ENCODE data around the gene SERPINB1. TPM values are rescaled to one million over a fixed set of nuclear protein-coding genes. Genes with fewer than 3 reads are reported as not detected.
A peak's percentile ranks its signal among the peaks of the same experiment; 100 is the strongest.

SERPINB1 gene
- total RNA-seq, 4 donors from 2014 or later: 284 to 1,204 (median 702) TPM

DNA sequence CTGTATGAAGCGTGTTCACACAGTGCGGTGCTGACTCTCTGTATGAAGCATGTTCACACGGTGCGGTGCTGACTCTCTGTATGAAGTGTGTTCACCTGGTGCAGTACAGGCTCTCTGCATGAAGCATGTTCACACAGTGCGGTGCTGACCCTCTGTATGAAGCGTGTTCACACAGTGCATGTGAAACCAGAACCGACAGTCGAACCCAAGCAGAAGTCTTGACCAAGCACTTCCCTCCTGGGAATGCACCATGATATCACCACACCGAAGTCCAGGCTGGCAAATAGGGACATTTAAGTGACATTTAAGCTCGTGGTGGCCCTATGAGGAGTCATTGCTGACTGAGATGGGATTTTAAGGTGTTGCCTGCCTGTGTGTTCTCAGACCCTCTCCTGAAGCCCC, 11.3 kb upstream of the SERPINB1 start:
- Histone ChIP-seq H3K4me3 (no peak overlapping the region), H3K27ac (peak overlapping the region in 1 of 4 donors; percentile 49), H3K36me3 (no peaks in the 10 kb centered on the region), H3K4me1 (peaks cover 5 to 60% (median 19%) of the 10 kb centered on the region in 3 donors), H3K27me3 (no peaks in the 10 kb centered on the region), H3K9me3 (no peaks in the 10 kb centered on the region)
- WGBS, 2 donors: 46 to 76% methylated on average over 3 to 10 of the region's 10 CpGs
- DNase-seq: no peak
- TF ChIP-seq, protein P1, sequence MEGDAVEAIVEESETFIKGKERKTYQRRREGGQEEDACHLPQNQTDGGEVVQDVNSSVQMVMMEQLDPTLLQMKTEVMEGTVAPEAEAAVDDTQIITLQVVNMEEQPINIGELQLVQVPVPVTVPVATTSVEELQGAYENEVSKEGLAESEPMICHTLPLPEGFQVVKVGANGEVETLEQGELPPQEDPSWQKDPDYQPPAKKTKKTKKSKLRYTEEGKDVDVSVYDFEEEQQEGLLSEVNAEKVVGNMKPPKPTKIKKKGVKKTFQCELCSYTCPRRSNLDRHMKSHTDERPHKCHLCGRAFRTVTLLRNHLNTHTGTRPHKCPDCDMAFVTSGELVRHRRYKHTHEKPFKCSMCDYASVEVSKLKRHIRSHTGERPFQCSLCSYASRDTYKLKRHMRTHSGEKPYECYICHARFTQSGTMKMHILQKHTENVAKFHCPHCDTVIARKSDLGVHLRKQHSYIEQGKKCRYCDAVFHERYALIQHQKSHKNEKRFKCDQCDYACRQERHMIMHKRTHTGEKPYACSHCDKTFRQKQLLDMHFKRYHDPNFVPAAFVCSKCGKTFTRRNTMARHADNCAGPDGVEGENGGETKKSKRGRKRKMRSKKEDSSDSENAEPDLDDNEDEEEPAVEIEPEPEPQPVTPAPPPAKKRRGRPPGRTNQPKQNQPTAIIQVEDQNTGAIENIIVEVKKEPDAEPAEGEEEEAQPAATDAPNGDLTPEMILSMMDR (IDR thresholded peaks at IDR 0.05): no peak
- intact Hi-C loops (cut with DNase I): loop anchor here (5.0 kb wide), 2 partner anchors 64 to 79 kb away; no protein-coding TSS in a partner anchor

- Histone ChIP-seq H3K27me3 (no peaks in the 10 kb centered on the region), H3K4me3 (no peak overlapping the region), H3K4me1 (peaks cover under 1 to 56% (median 15%) of the 10 kb centered on the region in 3 donors), H3K36me3 (no peaks in the 10 kb centered on the region), H3K9me3 (no peaks in the 10 kb centered on the region), H3K27ac (no peak overlapping the region)
- intact Hi-C loops (cut with DNase I): loop anchor here (5.0 kb wide), 2 partner anchors 65 to 80 kb away; no protein-coding TSS in a partner anchor
- no peak for DNase-seq
- TF ChIP-seq, protein P1 (IDR thresholded peaks at IDR 0.05): no peak
- TF ChIP-seq POLR2A (IDR thresholded peaks at IDR 0.05): no peak
- WGBS, 2 donors: 71 to 81% methylated on average over 6 of the region's 6 CpGs
Observed at GRCh38 chr6:2852514-2852855, 10.8 kb upstream of the SERPINB1 start.

- Histone ChIP-seq H3K27me3 (no peaks in the 10 kb centered on the region), H3K36me3 (no peaks in the 10 kb centered on the region), H3K4me1 (peaks cover 0 to 52% (median 10%) of the 10 kb centered on the region in 3 donors), H3K4me3 (no peak overlapping the region), H3K9me3 (no peaks in the 10 kb centered on the region), H3K27ac (no peak overlapping the region)
- intact Hi-C loops (cut with DNase I): loop anchor here (5.0 kb wide), 2 partner anchors 65 to 80 kb away; no protein-coding TSS in a partner anchor
- 90 to 94% methylated on average over 12 to 17 of the region's 17 CpGs for WGBS, 2 donors
- TF ChIP-seq, protein P1 (IDR thresholded peaks at IDR 0.05): no peak
- TF ChIP-seq POLR2A (IDR thresholded peaks at IDR 0.05): no peak
- no peak for DNase-seq
Observed at GRCh38 chr6:2851727-2852513, 10.3 kb upstream of the SERPINB1 start.

DNA sequence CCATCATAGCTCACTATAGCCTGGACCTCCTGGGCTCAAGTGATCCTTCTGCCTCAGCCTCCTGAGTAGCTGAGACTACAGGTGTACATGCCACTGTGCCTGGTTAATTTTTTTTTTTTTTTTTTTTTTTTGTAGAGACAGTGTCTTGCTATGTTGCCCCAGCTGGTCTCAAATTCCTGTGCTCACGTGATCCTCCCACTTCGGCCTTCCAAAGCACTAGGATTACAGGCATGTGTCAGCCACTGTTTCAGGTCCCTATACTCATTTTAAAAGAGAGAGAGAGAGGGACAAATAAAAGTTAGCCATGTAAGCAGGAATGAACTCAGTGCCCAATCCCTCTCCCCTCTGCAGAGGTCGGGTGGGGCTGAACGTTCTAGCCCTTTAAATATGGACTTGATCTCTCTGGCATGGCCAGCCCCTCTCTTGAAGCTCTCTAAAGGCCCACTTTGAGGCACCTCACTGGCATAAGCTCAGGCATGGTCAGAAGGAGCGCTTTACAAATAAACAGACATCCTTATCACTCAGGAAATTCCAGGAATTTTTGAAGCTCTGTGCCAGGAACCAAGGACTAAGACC, 9.0 kb upstream of the SERPINB1 start:
- H3K9me3 ChIP-seq: no peaks in the 10 kb centered on the region
- H3K4me1 ChIP-seq: peaks cover 0 to 62% (median 15%) of the 10 kb centered on the region in 3 donors
- TF ChIP-seq POLR2A (IDR thresholded peaks at IDR 0.05): no peak
- TF ChIP-seq, protein P1 (IDR thresholded peaks at IDR 0.05): no peak
- no peak overlapping the region for H3K4me3 ChIP-seq
- H3K27me3 ChIP-seq: no peaks in the 10 kb centered on the region
- intact Hi-C loops (cut with DNase I): loop anchor here (5.0 kb wide), 2 partner anchors 67 to 82 kb away; no protein-coding TSS in a partner anchor
- no peak for DNase-seq
- no peaks in the 10 kb centered on the region for H3K36me3 ChIP-seq
- WGBS, 2 donors: 33 to 48% methylated on average over 5 of the region's 5 CpGs
- no peak overlapping the region for H3K27ac ChIP-seq

DNA sequence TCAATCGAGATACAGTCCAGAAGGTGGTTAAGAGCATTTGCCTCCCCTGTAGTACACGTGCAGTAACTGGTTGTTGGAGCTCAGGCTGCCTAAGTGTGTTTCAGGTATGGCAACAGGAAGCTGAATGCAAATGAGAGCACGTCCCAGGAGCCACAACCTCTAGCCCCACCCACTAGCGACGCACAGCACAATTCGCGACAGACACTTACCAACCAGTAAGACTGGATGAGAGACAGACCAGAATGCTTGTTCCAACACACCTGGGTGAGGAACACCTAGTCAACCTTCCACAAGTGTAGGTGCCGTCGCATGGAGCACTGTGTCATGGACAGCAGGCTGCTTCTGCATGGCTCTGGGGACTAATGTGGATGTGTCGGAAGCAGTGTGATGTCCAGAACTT, 7.2 kb upstream of the SERPINB1 start:
- H3K27me3 ChIP-seq: no peaks in the 10 kb centered on the region
- H3K9me3 ChIP-seq: no peaks in the 10 kb centered on the region
- no peaks in the 10 kb centered on the region for H3K36me3 ChIP-seq
- peaks cover 0 to 49% (median 9%) of the 10 kb centered on the region in 3 donors for H3K4me1 ChIP-seq
- intact Hi-C loops (cut with DNase I): loop anchor here (10.0 kb wide), 1 partner anchor 54 kb away; no protein-coding TSS in a partner anchor
- peak in 1 of 4 donors; percentile 16 for TF ChIP-seq POLR2A (IDR thresholded peaks at IDR 0.05)
- TF ChIP-seq, protein P1 (IDR thresholded peaks at IDR 0.05): peak in 1 of 6 experiments; percentile 10
- DNase-seq: no peak
- H3K27ac ChIP-seq: peak overlapping the region in 3 of 4 donors; percentile 19 to 49 (median 33)
- WGBS, 2 donors: 49 to 67% methylated on average over 4 to 7 of the region's 10 CpGs
- no peak overlapping the region for H3K4me3 ChIP-seq

Data from esophagus squamous epithelium (tissue), 5 donors.